ENCODE results near the gene CDC25B. TPM values are rescaled to one million over a fixed set of nuclear protein-coding genes. Genes with fewer than 3 reads are reported as not detected.

Gene CDC25B
- total and polyA plus RNA-seq, 2 of the 13 experiments (the other 11 are each of a cell fraction or from before 2014, with no cell fraction given): 14.5 to 19.4 TPM

- 97% methylated on average over 16 of the region's 16 CpGs for WGBS (ENCODE audit: low lambda C conversion rate)
Measured at GRCh38 chr20:3754276-3754630, 41.9 kb upstream of the CDC25B start.

GRCh38 chr20:3755269-3755668, 40.8 kb upstream of the CDC25B start:
- BruUV-seq (replicated peaks): no TSS peak
- no peak for DNase-seq (ENCODE audit: low spot score)
- ATAC-seq: no peak
- Histone ChIP-seq H3K9me3 (ENCODE audit: low read length) (no peaks in the 10 kb centered on the region), H3K9ac (ENCODE audit: insufficient read depth, low read depth, low read length) (no peak overlapping the region), H2AFZ (ENCODE audit: low read length) (no peak overlapping the region), H3K4me3 (replicated peaks in 1 of 3; ENCODE audit: insufficient read depth in 1 of 3, low read depth in 2 of 3, low read length in 3 of 3) (no peak overlapping the region), H3K27ac (ENCODE audit: extremely low read length, insufficient read depth, low read length) (no peak overlapping the region), H3K4me2 (ENCODE audit: low read depth, low read length) (no peak overlapping the region), H3K27me3 (ENCODE audit: control insufficient read depth in 1 of 2, insufficient read depth in 2 of 2, low read length in 2 of 2) (no peaks in the 10 kb centered on the region), H3K79me2 (ENCODE audit: insufficient read depth, low read length) (peaks cover 2% of the 10 kb centered on the region), H3K4me1 (ENCODE audit: insufficient read depth, low read length) (peaks cover under 1% of the 10 kb centered on the region; the same call in 1 of the 2 replicates), H4K20me1 (ENCODE audit: insufficient read depth, low read length) (no peaks in the 10 kb centered on the region), H3K36me3 (replicated peaks in 1 of 2; ENCODE audit: control insufficient read depth in 1 of 2, insufficient read depth in 2 of 2, low read length in 2 of 2) (peaks cover 33 to 34% of the 10 kb centered on the region in 2 experiments; a peak in 4 of 5 replicates)
- ChIA-PET POLR2A (interaction anchor here (3.9 kb wide), 1 partner anchor 13 kb away, joined by 21 read pairs; the partner anchor contains the start of gene ADISSP), CTCF (ENCODE audit: low intra/inter-chr PET ratio, low total read pairs) (no interaction called here)
- in situ Hi-C loops (cut with HindIII; ENCODE audit: extremely low pct_ligation_motif_present, low pct_unique_long_range_greater_than_20kb): no loop called here
- intact Hi-C loops (cut with micrococcal nuclease; ENCODE audit: unreplicated experiment): no loop called here
- no peak for FAIRE-seq
- TF ChIP-seq MLXIP (CRISPR knock-in tag; IDR thresholded peaks at IDR 0.05; ENCODE audit: borderline replicate concordance): no peak
- peak; percentile 12 for TF ChIP-seq AGO2 (optimal IDR thresholded peaks at IDR 0.05; ENCODE audit: low read depth, low read length)
- WGBS (ENCODE audit: low lambda C conversion rate): 91% methylated on average over 7 of the region's 7 CpGs

More at GRCh38 chr20:3754276-3754630, 41.9 kb upstream of the CDC25B start:
- Histone ChIP-seq H3K36me3 (replicated peaks in 1 of 2; ENCODE audit: control insufficient read depth in 1 of 2, insufficient read depth in 2 of 2, low read length in 2 of 2) (peaks cover 29 to 33% of the 10 kb centered on the region in 2 experiments; a peak in 4 of 5 replicates), H2AFZ (ENCODE audit: low read length) (no peak overlapping the region), H3K4me1 (ENCODE audit: insufficient read depth, low read length) (peaks cover 10% of the 10 kb centered on the region), H3K9ac (ENCODE audit: insufficient read depth, low read depth, low read length) (no peak overlapping the region), H3K4me3 (replicated peaks in 1 of 3; ENCODE audit: insufficient read depth in 1 of 3, low read depth in 2 of 3, low read length in 3 of 3) (no peak overlapping the region), H3K79me2 (ENCODE audit: insufficient read depth, low read length) (peaks cover 2% of the 10 kb centered on the region), H3K27ac (ENCODE audit: extremely low read length, insufficient read depth, low read length) (no peak overlapping the region), H4K20me1 (ENCODE audit: insufficient read depth, low read length) (no peaks in the 10 kb centered on the region), H3K27me3 (ENCODE audit: control insufficient read depth in 1 of 2, insufficient read depth in 2 of 2, low read length in 2 of 2) (0 out of 5 replicates have a peak, but pooled peaks cover 0 to under 1% of the 10 kb centered on the region in 2 experiments), H3K4me2 (ENCODE audit: low read depth, low read length) (no peak overlapping the region), H3K9me3 (ENCODE audit: low read length) (no peaks in the 10 kb centered on the region)
- ChIA-PET POLR2A (interaction anchor here (3.9 kb wide), 1 partner anchor 14 kb away, joined by 21 read pairs; the partner anchor contains the start of gene ADISSP), CTCF (ENCODE audit: low intra/inter-chr PET ratio, low total read pairs) (no interaction called here)
- DNase-seq (ENCODE audit: low spot score): no peak
- intact Hi-C loops (cut with micrococcal nuclease; ENCODE audit: unreplicated experiment): no loop called here
- in situ Hi-C loops (cut with HindIII; ENCODE audit: extremely low pct_ligation_motif_present, low pct_unique_long_range_greater_than_20kb): no loop called here
- no peak for FAIRE-seq
- TF ChIP-seq HDAC2 (CRISPR knock-in tag; IDR thresholded peaks at IDR 0.05): no peak
- no TSS peak for BruUV-seq (replicated peaks)
- ATAC-seq: no peak

Data from HepG2 (cell line).